HS-5 (cell line): ENCODE data around the gene NEU2.
"Not testable (repeated sequence)": the region's sequence is repeated elsewhere in the genome, so short reads cannot be mapped to it uniquely, and the experiment has no call there.

Experiments used
- DNase-seq: peaks from one replicate; pipeline ENCODE4 v3.0.0-alpha.2; 2012; ENCODE audit warnings: low read depth

Gene NEU2

GRCh38 chr2:233010569-233011267 is 21.8 kb upstream of the NEU2 start:
- no peak for DNase-seq

- DNase-seq: no peak
Observed at GRCh38 chr2:233011268-233011650, 21.2 kb upstream of the NEU2 start.

- DNase-seq: no peak
Observed at GRCh38 chr2:233011702-233012131, 20.8 kb upstream of the NEU2 start.

- no peak for DNase-seq
Observed at GRCh38 chr2:233012301-233012971, 20.0 kb upstream of the NEU2 start.

DNA sequence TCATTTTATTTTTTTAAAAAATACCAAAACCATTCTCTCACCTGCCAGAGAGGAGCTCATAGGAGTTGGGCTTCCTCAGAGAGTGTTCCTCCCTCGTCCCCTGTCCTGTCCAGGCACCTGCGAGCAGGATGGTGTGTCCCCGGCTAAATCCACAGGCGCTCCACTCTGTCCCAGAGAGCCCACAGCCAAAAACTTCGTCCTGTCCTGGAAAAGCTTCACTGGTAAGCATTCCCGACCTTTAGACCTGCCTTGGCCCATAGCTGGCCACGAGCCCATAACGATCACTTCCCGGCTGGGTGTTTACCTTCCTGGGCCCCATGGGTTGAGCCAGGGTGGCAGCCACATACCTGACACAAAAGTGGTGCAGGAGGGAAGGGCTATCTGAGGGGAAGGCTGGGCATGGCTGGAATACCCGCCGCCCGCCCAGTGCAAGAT is 19.4 kb upstream of the NEU2 start, which contains the start of gene NGEF:
NGEF (minus strand) TSS at position 230 of the 435 bp plus-strand sequence. CDS start 38,366 bp downstream, outside the sequence.
- no peak for DNase-seq

DNA sequence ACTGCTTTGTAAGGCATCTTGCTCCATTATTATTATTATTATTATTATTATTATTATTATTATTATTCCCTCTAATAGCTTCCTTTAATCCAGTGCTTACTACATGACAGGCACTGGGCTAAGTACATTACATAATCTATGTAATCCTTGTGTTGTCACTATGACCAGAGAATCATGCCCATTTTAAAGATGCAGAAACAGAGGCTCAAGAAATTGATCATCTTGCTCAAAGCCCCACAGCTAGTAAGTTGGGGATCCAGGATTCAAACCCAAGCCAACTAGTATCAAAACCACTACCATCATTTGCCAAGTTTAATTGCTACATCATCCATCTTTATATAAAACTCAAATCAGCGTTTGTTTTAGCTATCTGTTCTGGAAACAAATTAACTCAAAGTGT is 18.8 kb upstream of the NEU2 start:
- no peak for DNase-seq

GRCh38 chr2:233015019-233015645 is 17.3 kb upstream of the NEU2 start:
- DNase-seq: no peak

- DNase-seq: no peak
Observed at GRCh38 chr2:233017947-233018346, 14.5 kb upstream of the NEU2 start.

DNA sequence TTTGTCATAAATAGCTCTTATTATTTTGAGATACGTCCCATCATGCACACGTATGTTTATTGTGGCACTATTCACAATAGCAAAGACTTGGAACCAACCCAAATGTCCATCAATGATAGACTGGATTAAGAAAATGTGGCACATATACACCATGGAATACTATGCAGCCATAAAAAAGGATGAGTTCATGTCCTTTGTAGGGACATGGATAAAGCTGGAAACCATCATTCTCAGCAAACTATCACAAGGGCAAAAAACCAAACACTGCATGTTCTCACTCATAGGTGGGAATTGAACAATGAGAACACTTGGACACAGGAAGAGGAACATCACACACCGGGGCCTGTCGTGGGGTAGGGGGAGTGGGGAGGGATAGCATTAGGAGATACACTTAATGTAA is 12.9 kb upstream of the NEU2 start:
- not testable (repeated sequence) for DNase-seq

DNA sequence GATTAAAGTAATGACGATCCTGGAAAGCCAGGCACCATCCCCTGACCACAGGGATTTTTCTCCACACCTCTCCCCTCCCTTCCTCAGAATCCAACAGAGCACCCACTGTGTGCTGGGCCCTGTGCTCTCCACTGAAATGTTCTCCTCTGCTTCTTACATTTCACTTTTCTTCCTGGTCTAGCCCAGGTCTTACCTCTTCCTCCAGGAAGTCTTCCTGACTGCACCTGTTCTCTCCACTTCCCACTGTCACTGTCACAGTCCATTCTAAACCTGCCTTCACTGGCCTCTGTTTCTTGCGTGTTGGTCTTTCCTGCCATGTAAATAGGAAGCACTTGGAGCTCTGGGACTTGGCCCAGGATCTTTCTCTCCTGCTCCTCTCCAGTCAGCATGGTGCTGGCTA is 12.0 kb upstream of the NEU2 start:
- DNase-seq: no peak

GRCh38 chr2:233021771-233022170 is 10.7 kb upstream of the NEU2 start:
- DNase-seq: no peak

DNA sequence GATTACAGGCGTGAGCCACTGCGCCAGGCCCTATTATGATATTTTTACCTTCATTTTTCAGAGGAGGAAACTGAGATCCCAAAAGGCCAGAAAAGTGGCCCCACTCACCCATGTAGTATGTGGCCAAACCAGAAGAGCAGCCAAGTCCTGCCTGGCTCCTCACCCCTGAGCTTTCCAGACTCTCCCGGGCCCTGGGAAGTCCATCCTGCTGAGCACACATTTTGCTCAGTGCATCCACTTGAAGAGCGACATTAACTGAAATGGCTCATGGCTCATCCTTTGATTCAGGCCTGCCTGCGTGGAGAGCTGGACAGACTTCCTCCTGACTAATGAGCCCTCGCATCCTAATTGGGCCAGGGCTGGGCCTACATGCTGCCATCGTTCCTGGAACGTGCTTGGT is 9.9 kb upstream of the NEU2 start:
- no peak for DNase-seq

GRCh38 chr2:233023007-233023760 is 9.3 kb upstream of the NEU2 start:
- DNase-seq: no peak

DNA sequence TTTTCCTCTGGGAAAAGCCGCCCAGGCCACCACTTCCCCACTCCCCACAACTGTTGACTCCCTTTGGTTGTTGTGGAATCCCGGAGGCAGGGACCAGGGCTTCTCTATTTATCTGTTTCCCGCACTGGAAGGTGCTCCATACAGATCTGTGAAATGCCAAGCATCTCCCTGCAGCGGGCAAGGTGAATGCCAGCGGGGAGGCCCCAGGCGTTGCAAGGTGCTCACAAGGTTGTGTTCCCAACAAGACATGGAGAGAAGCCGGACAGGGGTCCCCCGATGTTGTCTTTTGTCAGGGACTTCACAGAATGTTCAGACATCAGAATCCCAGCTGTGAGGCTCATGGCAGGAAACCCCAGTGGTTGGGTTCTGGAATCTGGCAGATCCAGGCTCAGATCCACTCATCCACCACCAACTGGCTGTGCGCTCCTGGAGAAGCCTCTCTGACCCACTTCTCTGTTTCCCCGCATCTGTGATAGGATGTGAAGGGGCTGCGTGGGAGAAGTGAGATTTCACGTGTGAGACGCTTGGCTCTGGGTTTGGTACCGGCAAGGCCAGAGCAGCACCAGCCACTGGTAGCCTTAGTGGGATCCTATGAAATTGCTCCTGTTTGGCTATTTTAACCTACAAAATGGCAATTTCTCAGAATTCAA is 8.6 kb upstream of the NEU2 start:
- no peak for DNase-seq

GRCh38 chr2:233025706-233026105 is 6.8 kb upstream of the NEU2 start:
- no peak for DNase-seq

GRCh38 chr2:233026198-233026813 is 6.2 kb upstream of the NEU2 start:
- peak; percentile 54 for DNase-seq

GRCh38 chr2:233029321-233029720 is 3.2 kb upstream of the NEU2 start:
- peak; percentile 51 for DNase-seq

- DNase-seq: no peak
Observed at GRCh38 chr2:233031556-233032500, 644 bp upstream of the NEU2 start.

DNA sequence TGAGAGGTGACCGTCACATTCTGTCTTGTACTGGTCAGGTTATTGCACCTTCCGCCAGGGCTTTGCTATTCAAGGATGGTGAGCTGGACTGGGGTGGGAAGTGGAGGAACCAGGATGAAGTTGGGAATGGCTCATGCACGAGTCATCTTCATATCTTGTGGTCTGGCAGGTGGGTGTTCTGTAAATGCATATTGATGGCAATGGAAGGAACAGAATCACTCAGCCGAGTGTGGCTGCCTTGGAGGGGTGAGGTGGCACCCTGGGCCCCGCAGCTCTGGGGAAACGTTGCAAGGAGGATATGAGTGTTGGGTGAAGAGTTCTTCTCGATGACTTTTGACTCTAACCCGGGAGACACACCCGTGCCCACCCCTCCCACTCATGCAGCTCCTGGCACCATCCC is 1.2 kb downstream of the NEU2 start:
- peak; percentile 63 for DNase-seq
